ENCODE results near the gene MAP2K4. TPM values are rescaled to one million over a fixed set of nuclear protein-coding genes. Genes with fewer than 3 reads are reported as not detected.

The MAP2K4 gene
- total and polyA plus RNA-seq, 12 donors = 7.2 to 42.7 (median 33.0) TPM

DNA sequence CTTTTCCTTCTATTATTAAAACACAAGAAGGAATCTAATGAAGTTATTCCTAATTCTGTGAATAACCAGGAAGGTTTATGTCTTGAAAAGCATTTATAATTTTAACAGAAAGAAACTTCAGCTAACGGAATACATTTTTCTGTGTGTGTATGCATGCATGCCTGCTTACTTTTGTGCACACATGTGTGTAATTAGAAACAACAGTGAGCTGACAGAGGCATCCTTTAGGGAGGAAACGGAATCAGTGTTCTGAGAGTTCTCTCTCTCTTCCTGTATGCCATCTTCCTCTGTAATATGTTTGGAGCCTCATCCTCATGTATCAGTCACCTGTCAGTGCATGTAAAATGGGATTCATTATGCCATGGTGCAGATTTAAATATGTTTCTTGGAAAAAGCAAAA lies 107.0 kb downstream of the MAP2K4 start:
- TF ChIP-seq, protein P1, sequence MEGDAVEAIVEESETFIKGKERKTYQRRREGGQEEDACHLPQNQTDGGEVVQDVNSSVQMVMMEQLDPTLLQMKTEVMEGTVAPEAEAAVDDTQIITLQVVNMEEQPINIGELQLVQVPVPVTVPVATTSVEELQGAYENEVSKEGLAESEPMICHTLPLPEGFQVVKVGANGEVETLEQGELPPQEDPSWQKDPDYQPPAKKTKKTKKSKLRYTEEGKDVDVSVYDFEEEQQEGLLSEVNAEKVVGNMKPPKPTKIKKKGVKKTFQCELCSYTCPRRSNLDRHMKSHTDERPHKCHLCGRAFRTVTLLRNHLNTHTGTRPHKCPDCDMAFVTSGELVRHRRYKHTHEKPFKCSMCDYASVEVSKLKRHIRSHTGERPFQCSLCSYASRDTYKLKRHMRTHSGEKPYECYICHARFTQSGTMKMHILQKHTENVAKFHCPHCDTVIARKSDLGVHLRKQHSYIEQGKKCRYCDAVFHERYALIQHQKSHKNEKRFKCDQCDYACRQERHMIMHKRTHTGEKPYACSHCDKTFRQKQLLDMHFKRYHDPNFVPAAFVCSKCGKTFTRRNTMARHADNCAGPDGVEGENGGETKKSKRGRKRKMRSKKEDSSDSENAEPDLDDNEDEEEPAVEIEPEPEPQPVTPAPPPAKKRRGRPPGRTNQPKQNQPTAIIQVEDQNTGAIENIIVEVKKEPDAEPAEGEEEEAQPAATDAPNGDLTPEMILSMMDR (IDR thresholded peaks at IDR 0.05) = no peak
- Histone ChIP-seq H3K36me3 (peaks cover 0 to 88% (median 50%) of the 10 kb centered on the region in 9 donors), H3K4me1 (peaks cover 0 to under 1% (median 0%) of the 10 kb centered on the region in 9 donors), H3K4me3 (no peak overlapping the region), H3K27me3 (no peaks in the 10 kb centered on the region), H3K9me3 (no peaks in the 10 kb centered on the region), H3K27ac (no peak overlapping the region)
- no peak for DNase-seq
- intact Hi-C loops (cut with DNase I) = no loop called here
- no peak for ATAC-seq
- WGBS, 2 donors = 48 to 70% methylated on average over 2 of the region's 2 CpGs

DNA sequence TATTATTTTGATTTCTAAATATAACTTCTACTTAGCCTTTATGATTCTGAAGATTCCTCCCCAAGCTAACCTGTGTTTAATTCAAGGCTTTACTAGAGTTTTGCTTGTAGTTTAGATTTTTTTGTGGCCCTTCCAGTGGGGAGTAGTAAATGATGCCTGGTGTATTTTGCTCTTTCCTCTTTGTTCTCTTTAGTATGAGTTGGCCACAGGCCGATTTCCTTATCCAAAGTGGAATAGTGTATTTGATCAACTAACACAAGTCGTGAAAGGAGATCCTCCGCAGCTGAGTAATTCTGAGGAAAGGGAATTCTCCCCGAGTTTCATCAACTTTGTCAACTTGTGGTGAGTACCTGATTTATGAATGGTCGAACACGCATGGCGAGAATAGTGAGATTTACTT lies 108.3 kb downstream of the MAP2K4 start:
- Histone ChIP-seq H3K36me3 (peaks cover 0 to 100% (median 50%) of the 10 kb centered on the region in 9 donors), H3K27me3 (no peaks in the 10 kb centered on the region), H3K9me3 (no peaks in the 10 kb centered on the region), H3K4me1 (no peaks in the 10 kb centered on the region), H3K27ac (no peak overlapping the region), H3K4me3 (no peak overlapping the region)
- TF ChIP-seq, protein P1 (IDR thresholded peaks at IDR 0.05) = no peak
- 97 to 98% methylated on average over 7 of the region's 7 CpGs for WGBS, 2 donors
- ATAC-seq = no peak
- intact Hi-C loops (cut with DNase I) = no loop called here
- no peak for DNase-seq

DNA sequence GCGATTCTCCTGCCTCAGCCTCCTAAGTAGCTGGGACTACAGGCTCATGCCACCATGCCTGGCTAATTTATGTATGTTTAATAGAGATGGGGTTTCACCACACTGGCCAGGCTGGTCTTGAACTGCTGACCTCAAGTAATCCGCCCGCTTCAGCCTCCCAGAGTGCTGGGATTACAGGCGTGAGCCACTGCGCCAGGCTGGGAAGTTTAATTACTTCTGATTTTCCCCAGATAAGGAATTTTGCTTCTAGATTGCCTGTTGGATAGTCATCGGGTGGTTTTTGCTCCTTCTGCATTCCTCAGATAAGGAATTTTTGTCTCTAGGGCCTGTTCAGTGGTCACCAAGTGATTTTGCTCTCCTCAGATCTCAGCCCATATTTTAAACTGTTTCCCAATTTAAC lies 112.5 kb downstream of the MAP2K4 start:
- Histone ChIP-seq H3K27ac (no peak overlapping the region), H3K27me3 (no peaks in the 10 kb centered on the region), H3K36me3 (peaks cover 0 to 87% (median 24%) of the 10 kb centered on the region in 9 donors), H3K4me3 (no peak overlapping the region), H3K9me3 (peaks cover 0 to 16% (median 8%) of the 10 kb centered on the region in 11 donors), H3K4me1 (no peaks in the 10 kb centered on the region)
- WGBS, 2 donors = 84 to 85% methylated on average over 6 of the region's 6 CpGs
- TF ChIP-seq, protein P1 (IDR thresholded peaks at IDR 0.05) = no peak
- no peak for ATAC-seq
- DNase-seq = no peak
- intact Hi-C loops (cut with DNase I) = no loop called here

DNA sequence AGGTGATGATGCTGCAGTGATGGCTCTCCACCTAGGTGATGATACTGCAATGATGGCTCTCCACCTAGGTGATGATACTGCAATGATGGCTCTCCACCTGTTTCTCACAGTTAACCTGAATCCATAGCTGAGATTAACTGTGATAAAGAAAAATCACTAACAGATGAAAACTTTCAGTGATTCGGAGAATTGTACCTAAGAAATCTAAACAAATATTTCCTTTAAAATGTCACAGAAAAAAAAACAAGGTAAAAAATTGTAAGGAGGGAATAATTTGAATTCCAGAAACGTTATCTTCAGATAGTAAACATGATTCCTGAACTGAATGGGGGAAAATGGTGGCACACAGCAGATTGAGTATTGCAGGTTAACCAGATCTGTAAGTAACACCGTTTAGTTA lies 113.4 kb downstream of the MAP2K4 start:
- TF ChIP-seq, protein P1 (IDR thresholded peaks at IDR 0.05) = no peak
- peaks cover 0 to 16% (median 8%) of the 10 kb centered on the region in 11 donors for H3K9me3 ChIP-seq
- DNase-seq (no peak), ATAC-seq (no peak)
- no peaks in the 10 kb centered on the region for H3K4me1 ChIP-seq
- H3K27me3 ChIP-seq = no peaks in the 10 kb centered on the region
- no peak overlapping the region for H3K4me3 ChIP-seq
- H3K27ac ChIP-seq = no peak overlapping the region
- WGBS, 2 donors = 67 to 74% methylated on average over 3 of the region's 3 CpGs
- peaks cover 0 to 83% (median 15%) of the 10 kb centered on the region in 9 donors for H3K36me3 ChIP-seq
- intact Hi-C loops (cut with DNase I) = no loop called here

Measured in heart right ventricle (tissue), 16 donors.